GM12878 (cell line): Measurements from ENCODE around the gene CORO1C. TPM values are rescaled to one million over a fixed set of nuclear protein-coding genes. Genes with fewer than 3 reads are reported as not detected.

Experiments
- BCL3 ChIP-seq: IDR thresholded peaks from 2 replicates; pipeline ENCODE4 v1.6.1; 2011; ENCODE audit warnings: borderline replicate concordance, low read depth, mild to moderate bottlenecking, moderate library complexity, low read length; ENCODE audit not compliant: insufficient read depth, poor library complexity, severe bottlenecking
- IKZF2 ChIP-seq, 2 experiments: fragments of 450-650 bp; IDR thresholded peaks; 2 replicates each; pipeline ENCODE4 v1.6.1; 2017; ENCODE audit warnings: mild to moderate bottlenecking in 2 of 2, moderate library complexity in 2 of 2
- IRF4 ChIP-seq: IDR thresholded peaks from 2 replicates; pipeline ENCODE4 v1.6.1; 2011; ENCODE audit warnings: low read depth, low read length
- KAT2A ChIP-seq: conservative IDR thresholded peaks from 2 replicates; pipeline ENCODE4 v1.6.1; 2011; ENCODE audit warnings: low read depth, low read length; ENCODE audit not compliant: control insufficient read depth
- MEF2A ChIP-seq: IDR thresholded peaks from 2 replicates; pipeline ENCODE4 v1.6.1; 2011; ENCODE audit warnings: low read depth, mild to moderate bottlenecking, low read length, moderate library complexity; ENCODE audit not compliant: insufficient read depth
- PKNOX1 ChIP-seq: fragments of 450-650 bp; IDR thresholded peaks from 2 replicates; pipeline ENCODE4 v1.6.1; 2016; ENCODE audit warnings: mild to moderate bottlenecking
- POLR2AphosphoS2 ChIP-seq: IDR thresholded peaks from 2 replicates; pipeline ENCODE4 v1.6.1; 2011; ENCODE audit warnings: low read depth, mild to moderate bottlenecking, low read length, improper control_type of control experiment, moderate library complexity
- SUPT20H ChIP-seq: IDR thresholded peaks from 2 replicates; pipeline ENCODE4 v1.6.1; 2011; ENCODE audit warnings: low read depth, mild to moderate bottlenecking, low read length, moderate library complexity, borderline replicate concordance; ENCODE audit not compliant: control insufficient read depth
- TBL1XR1 ChIP-seq: IDR thresholded peaks from 2 replicates; pipeline ENCODE4 v1.6.1; 2012; ENCODE audit warnings: low read depth, low read length, improper control_type of control experiment
- TCF7 ChIP-seq: IDR thresholded peaks from 2 replicates; pipeline ENCODE4 v1.6.1; 2014; ENCODE audit warnings: antibody characterized with exemption, borderline replicate concordance
- YBX1 ChIP-seq: fragments of 450-650 bp; IDR thresholded peaks from 2 replicates; pipeline ENCODE4 v1.6.1; 2016; ENCODE audit warnings: antibody characterized with exemption
- polyA plus RNA-seq, 11 experiments: library from polyadenylated mRNA; depleted of rRNA in 4 of 11; unstranded in 6 of 11; stranded (reverse) in 5 of 11; fragments of >200 nt; fragmentation: Nextera tagmentation in 4 of 11; fragmentation: Illumina TruSeq in 1 of 11; extraction: Ambion mirVana in 4 of 11; extraction: Trizol in 1 of 11; gene quantifications; 1 replicate in 1 of 11; 2 replicates in 10 of 11; pipeline versions ENCODE4 v1.2.1 to v1.2.3, GENCODE V29; 2011 to 2016; ENCODE audit warnings: inconsistent platforms in 2 of 11, missing spikeins in 2 of 11, low read depth in 1 of 11
- total RNA-seq, 4 experiments: library from RNA; depleted of rRNA in 3 of 4; stranded (reverse); fragments of >200 nt in 3 of 4; fragmentation: Illumina TruSeq in 1 of 4; extraction: Trizol in 1 of 4; gene quantifications; 2 replicates each; pipeline versions ENCODE4 v1.2.1 to v1.2.3, GENCODE V29; 2013 to 2021

Gene CORO1C
- total and polyA plus RNA-seq, 10 of the 15 experiments (the other 5 are each of a cell fraction or from before 2014, with no cell fraction given), result 52.7 to 254 (median 171) TPM

GRCh38 chr12:108694812-108695278 is 36.5 kb downstream of the CORO1C start (continued):
- 0 out of 2 replicates have a peak, but pooled peaks have one; percentile 29 for TF ChIP-seq MEF2A
- TF ChIP-seq YBX1, result no peak
- TF ChIP-seq TBL1XR1, result no peak
- TF ChIP-seq PKNOX1, result no peak
- TF ChIP-seq BCL3, result no peak
- no peak for TF ChIP-seq POLR2AphosphoS2
- peak in 1 of 2 experiments; percentile 18; a peak in 1 of 4 replicates for TF ChIP-seq IKZF2 (IDR thresholded peaks at IDR 0.05)
- TF ChIP-seq IRF4, result 0 out of 2 replicates have a peak, but pooled peaks have one; percentile 34
- no peak for TF ChIP-seq KAT2A
- peak; percentile 76; the same call in 1 of the 2 replicates for TF ChIP-seq TCF7
- TF ChIP-seq SUPT20H, result no peak
- TF ChIP-seq, all 136 proteins: peak for 14
